HEK293 (cell line): ENCODE results near the gene GPR132.

Source experiments
- CTCF ChIA-PET: fragments of 350-600 bp; formaldehyde crosslinking; extraction: SDS; loops from one replicate; lab custom pipeline; 2021; ENCODE audit warnings: antibody characterized with exemption; lab: Yijun Ruan, JAX
- POLR2A ChIA-PET: fragments of 300-600 bp; formaldehyde crosslinking; extraction: SDS; loops from one replicate; lab custom pipeline; 2020; ENCODE audit warnings: antibody characterized with exemption, inconsistent platforms; lab: Yijun Ruan, JAX
- H3K27ac ChIP-seq: fragments of 200-500 bp; sonication (Bioruptor generic); 2 replicates; pipeline ENCODE4 v1.5.1; 2014; ENCODE audit warnings: low read depth, low read length, control low read depth, inconsistent platforms; ENCODE audit errors: extremely low read depth
- H3K36me3 ChIP-seq, 2 experiments: fragments of 200-500 bp in 1 of 2; sonication (Bioruptor generic) in 1 of 2; 1 replicate in 1 of 2; 2 replicates in 1 of 2; pipeline ENCODE4 v1.5.1; 2014 to 2017; ENCODE audit warnings: inconsistent platforms in 2 of 2, low read length in 2 of 2; ENCODE audit not compliant: control insufficient read depth in 2 of 2, insufficient read depth in 1 of 2
- H3K4me1 ChIP-seq: fragments of 200-500 bp; sonication (Bioruptor generic); 2 replicates; pipeline ENCODE4 v1.5.1; 2014; ENCODE audit warnings: mild to moderate bottlenecking, low read length, inconsistent platforms; ENCODE audit not compliant: control insufficient read depth, insufficient read depth
- H3K4me3 ChIP-seq: 2 replicates; pipeline ENCODE4 v1.5.1; 2011; ENCODE audit warnings: low read depth, mild to moderate bottlenecking, control low read depth, low read length, moderate library complexity
- H3K9me3 ChIP-seq: fragments of 200-500 bp; sonication (Bioruptor generic); 2 replicates; pipeline ENCODE4 v1.5.1; 2014; ENCODE audit warnings: low read depth, low read length, inconsistent platforms; ENCODE audit not compliant: control insufficient read depth, insufficient read depth
- EGR2 ChIP-seq: fragments of 450-650 bp; formaldehyde crosslinking; IDR thresholded peaks from 2 replicates; pipeline ENCODE4 v1.5.1; 2016; ENCODE audit warnings: low read depth, missing biosample characterization, missing genetic modification characterization
- GLI2 ChIP-seq: fragments of 450-650 bp; formaldehyde crosslinking; IDR thresholded peaks from 2 replicates; pipeline ENCODE4; 2017; ENCODE audit warnings: missing biosample characterization, missing genetic modification characterization, low read depth, borderline replicate concordance
- GLIS2 ChIP-seq: fragments of 450-650 bp; formaldehyde crosslinking; IDR thresholded peaks from 2 replicates; pipeline ENCODE4 v1.5.1; 2016; ENCODE audit warnings: missing biosample characterization, missing genetic modification characterization
- HOXD13 ChIP-seq: sonication (generic); formaldehyde crosslinking; IDR thresholded peaks from 2 replicates; pipeline ENCODE4 v1.8.0; 2022; ENCODE audit warnings: missing genetic modification reagents, borderline replicate concordance
- MEIS1 ChIP-seq: sonication (generic); formaldehyde crosslinking; IDR thresholded peaks from 2 replicates; pipeline ENCODE4 v1.8.1; 2022; ENCODE audit warnings: missing genetic modification reagents, mild to moderate bottlenecking, borderline replicate concordance
- OVOL3 ChIP-seq: fragments of 450-650 bp; formaldehyde crosslinking; IDR thresholded peaks from 2 replicates; pipeline ENCODE4 v1.5.1; 2016; ENCODE audit warnings: missing biosample characterization, missing genetic modification characterization
- PRDM10 ChIP-seq: fragments of 450-650 bp; formaldehyde crosslinking; IDR thresholded peaks from 2 replicates; pipeline ENCODE4 v1.5.1; 2016; ENCODE audit warnings: missing biosample characterization, missing genetic modification characterization
- SETDB1 ChIP-seq: IDR thresholded peaks from one replicate; pipeline ENCODE4 v1.6.1; 2017; ENCODE audit warnings: mild to moderate bottlenecking, low read length, moderate library complexity, mixed read lengths; ENCODE audit not compliant: insufficient read length
- YY1 ChIP-seq: fragments of 450-650 bp; formaldehyde crosslinking; IDR thresholded peaks from 2 replicates; pipeline ENCODE4 v1.5.1; 2018; ENCODE audit warnings: missing biosample characterization, missing genetic modification characterization
- ZBTB8A ChIP-seq: fragments of 450-650 bp; formaldehyde crosslinking; IDR thresholded peaks from 2 replicates; pipeline ENCODE4 v1.5.1; 2016; ENCODE audit warnings: missing biosample characterization, missing genetic modification characterization
- ZEB2 ChIP-seq: fragments of 450-650 bp; formaldehyde crosslinking; IDR thresholded peaks from 2 replicates; pipeline ENCODE4 v1.5.1; 2016; ENCODE audit warnings: missing biosample characterization, missing genetic modification characterization
- ZFHX2 ChIP-seq: fragments of 450-650 bp; formaldehyde crosslinking; conservative IDR thresholded peaks from 2 replicates; pipeline ENCODE4 v1.5.1; 2016; ENCODE audit warnings: missing biosample characterization, missing genetic modification characterization
- ZFP37 ChIP-seq: fragments of 450-650 bp; formaldehyde crosslinking; IDR thresholded peaks from 2 replicates; pipeline ENCODE4 v1.5.1; 2016; ENCODE audit warnings: missing biosample characterization, missing genetic modification characterization
- ZFP69B ChIP-seq: fragments of 450-650 bp; formaldehyde crosslinking; IDR thresholded peaks from 2 replicates; pipeline ENCODE4 v1.5.1; 2016; ENCODE audit warnings: missing biosample characterization, missing genetic modification characterization
- ZIC2 ChIP-seq: fragments of 450-650 bp; formaldehyde crosslinking; IDR thresholded peaks from 2 replicates; pipeline ENCODE4 v1.5.1; 2016; ENCODE audit warnings: missing biosample characterization, missing genetic modification characterization
- ZNF121 ChIP-seq: fragments of 450-650 bp; formaldehyde crosslinking; IDR thresholded peaks from 2 replicates; pipeline ENCODE4 v1.5.1; 2016; ENCODE audit warnings: missing biosample characterization, missing genetic modification characterization
- ZNF311 ChIP-seq: fragments of 450-650 bp; formaldehyde crosslinking; IDR thresholded peaks from 2 replicates; pipeline ENCODE4 v1.5.1; 2017; ENCODE audit warnings: missing biosample characterization, missing genetic modification characterization, borderline replicate concordance
- ZNF335 ChIP-seq: fragments of 450-650 bp; formaldehyde crosslinking; conservative IDR thresholded peaks from 2 replicates; pipeline ENCODE4 v1.5.1; 2016; ENCODE audit warnings: missing biosample characterization, missing genetic modification characterization
- ZNF341 ChIP-seq: fragments of 450-650 bp; formaldehyde crosslinking; IDR thresholded peaks from 2 replicates; pipeline ENCODE4; 2016; ENCODE audit warnings: low read depth, missing biosample characterization, missing genetic modification characterization
- ZNF426 ChIP-seq: fragments of 450-650 bp; formaldehyde crosslinking; IDR thresholded peaks from 2 replicates; pipeline ENCODE4 v1.5.1; 2017; ENCODE audit warnings: missing biosample characterization, missing genetic modification characterization, mild to moderate bottlenecking, inconsistent platforms, moderate library complexity
- ZNF449 ChIP-seq: fragments of 450-650 bp; formaldehyde crosslinking; IDR thresholded peaks from 2 replicates; pipeline ENCODE4 v1.5.1; 2017; ENCODE audit warnings: missing biosample characterization, mild to moderate bottlenecking, missing genetic modification characterization, moderate library complexity
- ZNF510 ChIP-seq: fragments of 450-650 bp; formaldehyde crosslinking; IDR thresholded peaks from 2 replicates; pipeline ENCODE4 v1.5.1; 2018; ENCODE audit warnings: mild to moderate bottlenecking, missing genetic modification characterization, missing biosample characterization; ENCODE audit not compliant: insufficient replicate concordance
- ZNF544 ChIP-seq: fragments of 450-650 bp; formaldehyde crosslinking; IDR thresholded peaks from 2 replicates; pipeline ENCODE4 v1.5.0; 2017; ENCODE audit warnings: missing biosample characterization, missing genetic modification characterization
- ZNF571 ChIP-seq: fragments of 450-650 bp; formaldehyde crosslinking; IDR thresholded peaks from 2 replicates; pipeline ENCODE4 v1.5.0; 2017; ENCODE audit warnings: missing biosample characterization, missing genetic modification characterization
- ZNF580 ChIP-seq: fragments of 450-650 bp; formaldehyde crosslinking; IDR thresholded peaks from 2 replicates; pipeline ENCODE4 v1.5.1; 2016; ENCODE audit warnings: missing biosample characterization, missing genetic modification characterization
- ZNF600 ChIP-seq: fragments of 450-650 bp; formaldehyde crosslinking; IDR thresholded peaks from 2 replicates; pipeline ENCODE4 v1.5.1; 2016; ENCODE audit warnings: missing biosample characterization, missing genetic modification characterization
- ZNF701 ChIP-seq: fragments of 450-650 bp; formaldehyde crosslinking; IDR thresholded peaks from 2 replicates; pipeline ENCODE4 v1.5.1; 2016; ENCODE audit warnings: missing biosample characterization, missing genetic modification characterization
- ZNF707 ChIP-seq: fragments of 450-650 bp; formaldehyde crosslinking; IDR thresholded peaks from 2 replicates; pipeline ENCODE4 v1.5.1; 2016; ENCODE audit warnings: missing biosample characterization, missing genetic modification characterization
- ZNF830 ChIP-seq: fragments of 450-650 bp; IDR thresholded peaks from 2 replicates; pipeline ENCODE4 v1.5.0; 2018; ENCODE audit warnings: missing biosample characterization, missing genetic modification characterization, low read depth, mild to moderate bottlenecking, moderate library complexity
- ZSCAN5A ChIP-seq: fragments of 450-650 bp; formaldehyde crosslinking; IDR thresholded peaks from 2 replicates; pipeline ENCODE4 v1.5.1; 2016; ENCODE audit warnings: missing biosample characterization, missing genetic modification characterization

GPR132 gene

GRCh38 chr14:105005929-105006830 lies 59.0 kb downstream of the GPR132 start:
- Histone ChIP-seq H3K4me3 (no peak overlapping the region), H3K9me3 (no peaks in the 10 kb centered on the region), H3K36me3 (peaks cover 15 to 46% of the 10 kb centered on the region in 2 experiments), H3K27ac (no peak overlapping the region), H3K4me1 (no peaks in the 10 kb centered on the region)
- POLR2A ChIA-PET: interaction anchor here (1.0 to 3.1 kb wide), 2 partner anchors 12 to 33 kb away, joined by 3 to 9 read pairs; no protein-coding TSS in a partner anchor
- CTCF ChIA-PET: interaction anchor here (0.6 to 3.2 kb wide), 7 partner anchors 29 to 1452 kb away, joined by 3 to 15 read pairs (median 4); no protein-coding TSS in a partner anchor
- TF ChIP-seq ZNF600 (peak; percentile 37), MEIS1 (CRISPR knock-in tag) (no peak), ZNF510 (tag by site-specific recombination) (no peak), ZNF580 (tag by site-specific recombination) (no peak), ZNF707 (tag by site-specific recombination) (no peak), GLI2 (no peak), ZSCAN5A (tag by site-specific recombination) (no peak), ZNF121 (tag by site-specific recombination) (no peak), ZFP69B (tag by site-specific recombination) (no peak), GLIS2 (tag by site-specific recombination) (peak; percentile 43; the same call in 1 of the 2 replicates), PRDM10 (tag by site-specific recombination) (0 out of 2 replicates have a peak, but pooled peaks have one; percentile 12), ZEB2 (tag by site-specific recombination) (no peak), OVOL3 (tag by site-specific recombination) (no peak), ZFP37 (tag by site-specific recombination) (no peak), EGR2 (tag by site-specific recombination) (no peak; the same call in 1 of the 2 replicates), ZNF830 (tag by site-specific recombination) (no peak), ZNF449 (tag by site-specific recombination) (no peak), ZBTB8A (tag by site-specific recombination) (no peak), ZNF544 (tag by site-specific recombination) (no peak), ZIC2 (tag by site-specific recombination) (peak; percentile 48), HOXD13 (CRISPR knock-in tag) (no peak), ZNF311 (no peak), ZNF571 (tag by site-specific recombination) (no peak), SETDB1 (no peak), YY1 (tag by site-specific recombination) (no peak), ZNF701 (tag by site-specific recombination) (no peak), ZNF335 (no peak), ZNF341 (no peak), ZNF426 (tag by site-specific recombination) (no peak), ZFHX2 (tag by site-specific recombination) (peak; percentile 48)
